DND-41 (cell line): ENCODE results near the gene PLAC8L1.
"Not testable (repeated sequence)": the region's sequence is repeated elsewhere in the genome, so short reads cannot be mapped to it uniquely, and the experiment has no call there.

Source experiments
- ATAC-seq: fragments of 200-7000 bp; cut with Tn5 transposase; 3 replicates; pipeline ENCODE4 v1.9.1; 2021; ENCODE audit warnings: low read depth; ENCODE audit not compliant: insufficient read depth
- DNase-seq: peaks from one replicate; pipeline ENCODE4 v3.0.0-alpha.2; 2020
- H2AFZ ChIP-seq: 2 replicates; pipeline ENCODE4 v1.6.0; 2012; ENCODE audit warnings: low read depth, low read length
- H3K27ac ChIP-seq: 2 replicates; pipeline ENCODE4 v1.5.1; 2012; ENCODE audit warnings: low read length, inconsistent platforms
- H3K27me3 ChIP-seq: fragments of 200-600 bp; sonication (generic); 2 replicates; pipeline ENCODE4 v1.6.0; 2012; ENCODE audit warnings: low read length, mild to moderate bottlenecking, inconsistent platforms; ENCODE audit not compliant: insufficient read depth, poor library complexity
- H3K36me3 ChIP-seq: 2 replicates; pipeline ENCODE4 v1.5.1; 2012; ENCODE audit warnings: low read length, inconsistent platforms; ENCODE audit not compliant: insufficient read depth
- H3K4me1 ChIP-seq: 2 replicates; pipeline ENCODE4 v1.5.1; 2012; ENCODE audit warnings: mild to moderate bottlenecking, low read length; ENCODE audit not compliant: insufficient read depth
- H3K4me2 ChIP-seq: 2 replicates; pipeline ENCODE4 v1.6.0; 2012; ENCODE audit warnings: mild to moderate bottlenecking, moderate library complexity, low read length, inconsistent platforms; ENCODE audit not compliant: insufficient read depth
- H3K4me3 ChIP-seq, 2 experiments: fragments of 200-600 bp in 1 of 2; shearing (Covaris generic) in 1 of 2; 2 replicates each; pipeline ENCODE4 v1.5.1; 2012 to 2016; ENCODE audit warnings: inconsistent platforms in 2 of 2, low read length in 2 of 2, mild to moderate bottlenecking in 2 of 2, low read depth in 1 of 2, moderate library complexity in 1 of 2
- H3K79me2 ChIP-seq: 2 replicates; pipeline ENCODE4 v1.6.0; 2012; ENCODE audit warnings: low read length, inconsistent platforms; ENCODE audit not compliant: insufficient read depth
- H3K9ac ChIP-seq: 2 replicates; pipeline ENCODE4 v1.6.0; 2012; ENCODE audit warnings: low read depth, mild to moderate bottlenecking, inconsistent platforms, low read length, moderate library complexity
- H3K9me3 ChIP-seq: 2 replicates; pipeline ENCODE4 v1.5.1; 2012; ENCODE audit warnings: low read length, moderate library complexity, mild to moderate bottlenecking, inconsistent platforms; ENCODE audit not compliant: insufficient read depth, severe bottlenecking
- H4K20me1 ChIP-seq: 2 replicates; pipeline ENCODE4 v1.6.0; 2012; ENCODE audit warnings: low read length; ENCODE audit not compliant: insufficient read depth
- EZH2 ChIP-seq: IDR thresholded peaks from 3 replicates; pipeline ENCODE4 v1.6.1; 2012; ENCODE audit warnings: borderline replicate concordance, low read depth, mild to moderate bottlenecking, moderate library complexity, low read length, inconsistent platforms; ENCODE audit not compliant: severe bottlenecking
- TF ChIP-seq, protein P1 (sequence below): IDR thresholded peaks from 2 replicates; pipeline ENCODE4 v1.5.1; 2012; ENCODE audit warnings: borderline replicate concordance, low read length, moderate library complexity, mild to moderate bottlenecking; ENCODE audit not compliant: poor library complexity, severe bottlenecking; ENCODE audit errors: extremely low read depth

PLAC8L1 gene

DNA sequence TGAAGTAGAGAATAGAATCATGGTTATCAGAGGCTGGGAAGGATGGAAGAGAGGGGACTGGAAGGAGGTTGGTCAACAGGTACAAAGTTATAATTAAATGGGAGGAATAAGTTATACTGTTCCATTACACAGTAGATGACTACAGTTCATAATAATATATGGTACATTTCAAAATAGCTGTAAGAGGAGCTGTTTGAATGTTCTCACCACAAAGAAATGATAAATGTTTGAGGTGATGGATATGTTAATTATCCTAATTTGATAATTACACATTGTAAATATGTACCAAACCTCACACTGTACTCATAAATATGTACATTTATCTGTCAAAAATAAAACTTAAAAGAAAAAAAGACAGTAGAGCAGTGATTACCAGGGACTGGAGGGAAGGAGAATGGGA lies 12.9 kb upstream of the PLAC8L1 start:
- H3K4me3 ChIP-seq = no peak overlapping the region
- DNase-seq (no peak), ATAC-seq (no peak)
- no peaks in the 10 kb centered on the region for H3K79me2 ChIP-seq
- H4K20me1 ChIP-seq = no peaks in the 10 kb centered on the region
- H3K4me2 ChIP-seq = no peak overlapping the region
- no peaks in the 10 kb centered on the region for H3K27me3 ChIP-seq
- no peak overlapping the region for H3K9ac ChIP-seq
- peaks cover 98% of the 10 kb centered on the region for H3K36me3 ChIP-seq
- no peak for TF ChIP-seq EZH2
- TF ChIP-seq, protein P1, sequence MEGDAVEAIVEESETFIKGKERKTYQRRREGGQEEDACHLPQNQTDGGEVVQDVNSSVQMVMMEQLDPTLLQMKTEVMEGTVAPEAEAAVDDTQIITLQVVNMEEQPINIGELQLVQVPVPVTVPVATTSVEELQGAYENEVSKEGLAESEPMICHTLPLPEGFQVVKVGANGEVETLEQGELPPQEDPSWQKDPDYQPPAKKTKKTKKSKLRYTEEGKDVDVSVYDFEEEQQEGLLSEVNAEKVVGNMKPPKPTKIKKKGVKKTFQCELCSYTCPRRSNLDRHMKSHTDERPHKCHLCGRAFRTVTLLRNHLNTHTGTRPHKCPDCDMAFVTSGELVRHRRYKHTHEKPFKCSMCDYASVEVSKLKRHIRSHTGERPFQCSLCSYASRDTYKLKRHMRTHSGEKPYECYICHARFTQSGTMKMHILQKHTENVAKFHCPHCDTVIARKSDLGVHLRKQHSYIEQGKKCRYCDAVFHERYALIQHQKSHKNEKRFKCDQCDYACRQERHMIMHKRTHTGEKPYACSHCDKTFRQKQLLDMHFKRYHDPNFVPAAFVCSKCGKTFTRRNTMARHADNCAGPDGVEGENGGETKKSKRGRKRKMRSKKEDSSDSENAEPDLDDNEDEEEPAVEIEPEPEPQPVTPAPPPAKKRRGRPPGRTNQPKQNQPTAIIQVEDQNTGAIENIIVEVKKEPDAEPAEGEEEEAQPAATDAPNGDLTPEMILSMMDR = no peak
- no peak overlapping the region for H2AFZ ChIP-seq
- no peaks in the 10 kb centered on the region for H3K9me3 ChIP-seq
- no peak overlapping the region for H3K27ac ChIP-seq
- H3K4me1 ChIP-seq = no peaks in the 10 kb centered on the region

- H3K9me3 ChIP-seq, H3K79me2 ChIP-seq, H3K4me2 ChIP-seq, H2AFZ ChIP-seq, H4K20me1 ChIP-seq, H3K27ac ChIP-seq, H3K4me3 ChIP-seq, H3K9ac ChIP-seq, H3K4me1 ChIP-seq, DNase-seq, H3K27me3 ChIP-seq, ATAC-seq: not testable (repeated sequence)
- peaks cover 98% of the 10 kb centered on the region for H3K36me3 ChIP-seq
Measured at GRCh38 chr5:146117216-146117615, 11.8 kb upstream of the PLAC8L1 start.

DNA sequence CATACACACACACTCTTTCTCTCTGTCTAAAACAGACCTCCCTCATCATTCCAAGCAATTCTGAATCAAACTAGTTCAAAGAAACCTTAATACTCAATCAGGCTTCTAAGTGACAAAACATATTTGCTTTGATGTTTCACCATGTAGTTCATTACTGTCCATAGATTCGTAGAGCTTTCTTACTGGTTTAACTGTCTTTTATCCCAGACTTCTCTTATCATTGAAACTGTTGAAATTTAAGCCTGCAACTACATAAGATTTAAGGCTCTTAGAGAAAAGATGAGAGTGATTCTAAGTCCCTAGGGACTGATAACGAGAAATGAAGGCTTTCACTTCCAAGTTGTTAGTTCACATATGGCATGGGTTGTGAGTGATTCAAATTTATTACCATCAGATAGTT lies 11.0 kb upstream of the PLAC8L1 start:
- H4K20me1 ChIP-seq = no peaks in the 10 kb centered on the region
- no peak overlapping the region for H2AFZ ChIP-seq
- H3K4me1 ChIP-seq = no peaks in the 10 kb centered on the region
- H3K27ac ChIP-seq = no peak overlapping the region
- no peaks in the 10 kb centered on the region for H3K9me3 ChIP-seq
- TF ChIP-seq, protein P1 = no peak
- TF ChIP-seq EZH2 = no peak
- H3K4me3 ChIP-seq = no peak overlapping the region
- H3K36me3 ChIP-seq = peaks cover 97% of the 10 kb centered on the region
- H3K27me3 ChIP-seq = no peaks in the 10 kb centered on the region
- no peak overlapping the region for H3K9ac ChIP-seq
- no peaks in the 10 kb centered on the region for H3K79me2 ChIP-seq
- no peak for ATAC-seq
- no peak for DNase-seq
- H3K4me2 ChIP-seq = no peak overlapping the region

GRCh38 chr5:146112476-146112875 lies 7.1 kb upstream of the PLAC8L1 start:
- DNase-seq = no peak
- peaks cover 59% of the 10 kb centered on the region; the same call in 1 of the 2 replicates for H3K36me3 ChIP-seq
- no peak overlapping the region for H3K9ac ChIP-seq
- no peak for ATAC-seq
- no peak overlapping the region for H2AFZ ChIP-seq
- H4K20me1 ChIP-seq = no peaks in the 10 kb centered on the region
- no peaks in the 10 kb centered on the region for H3K27me3 ChIP-seq
- H3K4me1 ChIP-seq = no peaks in the 10 kb centered on the region
- no peak overlapping the region for H3K27ac ChIP-seq
- H3K4me2 ChIP-seq = no peak overlapping the region
- no peaks in the 10 kb centered on the region for H3K9me3 ChIP-seq
- no peak overlapping the region for H3K4me3 ChIP-seq
- TF ChIP-seq, protein P1 = no peak
- no peak for TF ChIP-seq EZH2
- no peaks in the 10 kb centered on the region for H3K79me2 ChIP-seq
